Activated T-helper 1 cell treated with anti-CD3 and anti-CD28 coated beads, Interleukin-2, amount 50 U/mL, for 16 hours (primary cell): ENCODE measurements around the gene EPHA1.

ENCODE experiments used
- DNase-seq, 2 donors: peaks; one replicate each; pipeline ENCODE4 v3.0.0-alpha.2; 2020; ENCODE audit warnings: low read depth in 1 of 2, low spot score in 1 of 2

EPHA1 gene

DNA sequence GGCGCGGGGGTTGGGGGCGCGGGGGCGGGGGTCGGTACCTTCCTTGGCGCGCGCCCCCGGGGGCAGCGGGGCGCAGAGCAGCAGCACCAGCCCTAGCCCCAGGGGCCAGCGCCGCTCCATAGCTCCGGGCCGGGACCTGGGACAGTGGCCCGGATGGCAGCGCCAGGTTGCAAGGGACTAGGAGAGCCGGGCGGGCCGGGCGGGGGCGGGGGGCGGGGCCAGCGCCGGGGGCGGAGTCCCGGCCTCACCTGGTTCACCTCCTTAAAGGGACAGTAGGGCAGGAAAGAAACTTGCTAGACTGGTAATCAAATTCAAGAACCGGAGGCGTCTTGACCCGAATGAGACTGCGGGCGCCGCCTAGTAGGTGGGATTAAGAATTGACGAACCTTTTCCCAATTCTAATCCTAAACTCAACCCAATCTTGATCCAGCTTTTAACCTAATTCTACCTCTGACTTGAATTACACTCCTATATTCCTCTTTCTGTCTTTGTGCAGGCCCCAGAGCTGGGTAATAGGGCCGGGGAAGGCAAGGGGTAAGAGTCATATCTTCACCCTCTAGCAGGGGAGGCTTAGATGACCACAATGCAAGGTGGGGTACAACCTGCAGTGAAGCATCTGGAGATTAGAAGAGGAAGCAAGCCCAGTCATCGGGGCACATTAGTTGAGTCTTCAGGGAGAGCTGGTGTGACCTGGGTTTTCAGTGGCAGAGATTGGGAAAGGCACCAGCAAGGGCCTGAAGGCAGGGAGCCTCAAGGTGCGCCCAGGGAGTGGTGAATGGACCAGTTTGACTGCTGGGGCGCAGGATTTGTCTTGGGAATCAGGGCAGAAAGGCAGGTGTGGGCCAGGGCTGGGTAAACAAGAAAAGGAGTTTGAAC, at the start of gene EPHA1:
Gene EPHA1, minus strand, starts transcription at position 171 of the 876 bp plus-strand sequence. Its CDS starts 51 bp downstream, at position 120.
- DNase-seq = peak in 1 of 2 donors; percentile 33

DNA sequence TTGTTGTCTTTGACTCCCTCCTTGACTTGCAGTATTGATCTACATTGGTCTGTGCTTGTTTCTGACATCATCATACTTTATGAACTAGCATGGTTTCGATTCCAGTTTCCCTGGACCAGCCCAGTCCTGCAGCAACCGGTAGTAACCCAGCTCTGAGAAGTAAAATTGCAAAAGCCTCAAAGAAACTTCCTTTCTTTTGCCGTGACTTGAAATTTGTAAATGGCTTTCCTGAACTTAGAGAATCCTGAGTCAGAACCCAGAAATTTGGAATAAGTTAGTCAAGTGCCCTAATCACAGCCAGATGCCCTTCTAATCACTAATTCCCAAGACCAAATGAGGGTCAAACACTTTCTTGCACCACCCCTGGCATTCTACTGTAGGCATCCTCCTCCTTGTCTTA, 49.6 kb upstream of the EPHA1 start:
- DNase-seq = no peak

DNA sequence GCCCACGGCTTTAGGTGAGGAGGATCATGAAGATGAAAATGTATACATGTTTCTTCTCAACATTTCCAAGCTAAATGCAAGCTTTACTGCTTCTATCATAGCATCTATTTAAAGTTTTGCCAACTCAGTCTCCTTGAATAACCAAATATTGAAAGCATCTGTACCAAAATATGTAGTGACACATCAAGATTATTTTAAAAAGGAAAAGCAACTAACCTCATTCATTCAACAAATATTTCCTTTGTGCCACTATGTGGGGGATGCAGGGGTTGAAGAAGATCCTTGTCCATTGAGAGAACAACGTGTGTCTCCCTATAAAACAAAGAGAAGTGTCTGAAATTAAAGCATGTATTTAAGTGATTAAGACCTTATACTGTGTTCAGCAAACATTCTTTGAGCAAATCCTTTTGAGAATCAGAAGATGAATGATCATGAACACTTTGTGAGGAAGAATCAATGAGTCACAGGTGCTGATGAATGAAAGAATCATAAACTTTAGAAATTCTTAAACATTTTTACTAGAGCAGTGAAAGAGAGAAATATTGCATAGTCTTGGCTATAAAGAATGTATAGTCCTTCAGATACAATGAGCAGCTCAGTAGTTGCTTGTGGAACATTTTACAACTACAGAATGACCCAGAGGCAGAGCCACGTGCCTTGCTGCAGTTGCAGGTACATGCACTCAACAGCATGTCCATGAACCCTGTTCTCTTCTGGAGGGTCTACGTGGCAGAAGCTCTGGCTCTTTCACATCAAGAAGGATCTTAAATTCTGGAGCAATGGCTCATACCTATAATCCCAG, 48.5 kb upstream of the EPHA1 start:
- DNase-seq = no peak

DNA sequence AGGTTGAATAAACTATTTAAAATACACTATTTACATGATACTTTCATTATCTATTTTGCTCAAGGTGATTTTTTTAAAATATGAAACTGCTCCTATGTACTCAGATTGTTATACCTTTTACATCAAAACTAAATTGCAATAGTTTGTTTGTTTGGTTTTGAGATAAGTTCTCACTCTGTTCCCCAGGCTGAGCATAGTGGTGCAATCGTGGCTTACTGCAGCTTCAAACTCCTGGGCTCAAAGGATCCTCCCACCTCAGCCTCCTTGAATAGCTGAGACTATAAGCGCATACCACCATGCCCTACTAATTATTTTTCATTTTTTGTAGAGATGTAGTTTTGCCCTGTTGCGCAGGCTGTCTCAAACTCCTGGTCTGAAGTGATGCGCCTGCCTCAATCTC, 47.3 kb upstream of the EPHA1 start:
- no peak for DNase-seq

DNA sequence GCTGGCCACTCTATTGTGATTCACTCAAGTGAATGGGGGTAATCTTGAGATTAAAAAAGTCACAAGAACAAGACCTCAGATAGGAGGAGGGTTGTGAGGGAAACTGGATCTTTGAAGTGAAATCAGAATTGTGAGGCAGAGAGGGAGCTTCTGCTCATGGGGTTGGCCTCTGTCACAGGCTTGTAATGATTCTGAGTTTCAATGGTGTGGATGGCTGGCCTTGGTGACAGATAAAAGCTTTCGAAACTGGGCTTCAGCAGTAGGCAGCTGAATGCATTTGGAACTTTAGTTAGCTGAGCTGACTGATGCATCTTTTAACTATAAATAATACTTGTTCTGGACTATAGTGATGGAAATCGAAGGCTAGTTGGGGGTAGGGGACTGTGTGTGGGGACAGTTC, 46.8 kb upstream of the EPHA1 start:
- no peak for DNase-seq

DNA sequence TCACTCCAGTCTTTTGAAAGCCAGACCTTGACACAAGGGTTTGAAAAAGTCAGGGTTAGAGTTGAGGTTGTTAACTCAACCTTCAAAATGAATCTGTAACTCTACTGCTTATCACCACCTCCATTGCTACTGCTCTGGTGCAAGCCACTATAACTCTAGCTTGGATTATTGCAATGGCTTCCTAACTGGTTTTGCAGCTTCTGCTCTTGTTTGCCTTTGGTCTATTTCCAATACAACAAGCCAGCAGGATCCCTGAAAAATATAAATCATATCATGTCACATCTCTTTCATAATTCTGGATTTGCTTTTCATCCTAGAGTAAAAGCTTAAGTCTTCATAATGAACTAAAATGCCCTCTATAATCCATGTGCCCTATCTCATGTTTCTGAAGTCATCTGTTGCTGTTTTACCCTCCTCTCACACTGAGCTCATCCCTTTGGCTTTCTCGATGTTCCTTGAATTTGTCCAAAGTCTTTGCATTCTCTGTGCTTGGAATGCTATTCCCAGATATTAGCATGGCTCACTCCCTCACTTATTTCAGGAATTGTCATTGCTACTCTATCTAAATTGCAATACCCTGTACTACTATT, 45.5 kb upstream of the EPHA1 start:
- DNase-seq = no peak

DNA sequence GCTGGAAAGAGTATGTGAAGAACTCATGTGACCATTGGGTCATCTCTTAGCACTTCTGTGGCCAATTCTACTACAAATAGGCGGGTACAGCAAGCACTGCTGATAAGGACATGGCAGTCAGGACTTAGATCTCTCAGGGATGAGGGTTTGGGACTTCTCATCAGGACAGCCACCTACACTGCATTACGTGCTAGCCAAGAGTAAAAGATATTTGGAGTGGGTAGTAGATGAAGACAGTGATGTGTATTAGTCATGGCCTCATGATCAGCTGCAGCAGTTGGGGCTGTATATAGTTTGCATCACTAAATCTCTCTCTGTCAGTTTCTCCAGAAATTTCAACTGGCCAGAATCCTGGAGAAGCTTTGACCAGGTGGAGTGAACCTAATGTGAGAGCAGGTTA, 43.8 kb upstream of the EPHA1 start:
- DNase-seq = no peak

DNA sequence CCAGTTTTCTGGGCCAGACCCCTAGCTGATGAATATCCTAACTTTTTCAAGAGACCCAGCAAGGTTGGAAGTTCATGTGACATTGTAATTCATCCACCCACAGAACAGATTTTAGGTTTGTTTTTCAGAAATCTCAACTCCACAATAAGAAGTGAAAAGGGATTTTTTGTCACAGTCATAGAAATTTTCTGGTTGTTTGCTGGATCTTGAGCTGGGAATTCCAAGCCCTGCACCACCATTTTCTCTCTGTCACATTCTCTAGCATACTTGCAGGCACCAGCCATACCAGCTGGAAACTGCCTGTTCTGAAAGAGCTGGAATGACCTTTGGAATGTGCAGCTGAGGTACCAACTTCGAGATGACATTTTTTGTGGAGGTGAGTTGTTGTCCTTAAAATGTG, 43.1 kb upstream of the EPHA1 start:
- DNase-seq = no peak

DNA sequence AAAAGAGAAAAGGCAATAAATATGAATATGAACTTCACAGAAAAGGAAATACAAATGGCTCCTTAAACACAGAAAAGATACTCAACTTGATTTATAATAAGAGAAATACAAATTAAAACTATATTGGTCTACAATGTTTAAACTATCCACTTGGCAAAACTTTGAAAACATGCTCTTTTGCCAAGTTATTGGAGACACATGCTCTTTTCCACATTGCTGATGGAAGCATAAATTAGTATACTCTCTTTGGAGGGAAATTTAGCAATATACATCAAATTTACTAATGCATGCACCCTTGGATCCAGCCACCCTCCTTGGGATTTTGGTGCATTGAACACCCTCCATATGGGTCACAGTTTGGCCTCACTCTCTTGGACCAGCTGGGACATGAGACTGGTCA, 42.5 kb upstream of the EPHA1 start:
- no peak for DNase-seq

DNA sequence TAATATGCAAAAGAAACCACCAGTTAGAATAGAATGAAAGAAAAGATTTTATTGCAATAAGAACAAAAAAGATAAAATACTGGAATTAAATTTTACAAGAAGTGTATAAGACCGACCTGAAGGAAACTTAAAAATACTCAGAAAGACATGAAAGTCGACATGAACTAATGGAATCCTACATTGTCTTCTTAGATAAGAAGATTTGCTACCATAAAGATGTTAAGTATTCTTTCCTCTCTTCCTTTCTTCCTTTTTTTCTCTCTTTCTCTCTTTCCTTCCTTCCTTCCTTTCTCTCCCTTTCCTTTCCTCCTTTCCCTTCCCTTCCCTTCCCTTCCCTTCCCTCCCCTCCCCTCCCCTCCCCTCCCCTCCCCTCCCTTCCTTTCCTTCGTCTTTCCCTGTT, 41.1 kb upstream of the EPHA1 start:
- DNase-seq = no peak

DNA sequence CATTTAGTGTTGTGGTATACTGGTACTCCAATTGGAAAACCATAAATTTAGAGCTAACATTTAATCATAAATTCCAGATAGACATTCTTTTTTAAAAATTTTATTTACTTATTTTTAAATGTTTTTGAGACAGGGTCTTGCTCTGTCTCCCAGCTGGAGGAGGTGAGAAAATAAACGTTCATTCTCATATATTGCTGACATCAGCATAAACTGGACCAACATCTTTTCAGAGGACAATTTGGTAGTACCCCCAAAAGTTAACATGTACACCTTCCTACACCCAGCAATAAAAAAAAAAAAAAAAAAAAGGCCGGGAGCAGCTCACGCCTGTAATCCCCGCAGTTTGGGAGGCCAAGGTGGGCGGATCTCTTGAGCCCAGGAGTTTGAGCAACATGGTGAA, 39.8 kb upstream of the EPHA1 start:
- no peak for DNase-seq

DNA sequence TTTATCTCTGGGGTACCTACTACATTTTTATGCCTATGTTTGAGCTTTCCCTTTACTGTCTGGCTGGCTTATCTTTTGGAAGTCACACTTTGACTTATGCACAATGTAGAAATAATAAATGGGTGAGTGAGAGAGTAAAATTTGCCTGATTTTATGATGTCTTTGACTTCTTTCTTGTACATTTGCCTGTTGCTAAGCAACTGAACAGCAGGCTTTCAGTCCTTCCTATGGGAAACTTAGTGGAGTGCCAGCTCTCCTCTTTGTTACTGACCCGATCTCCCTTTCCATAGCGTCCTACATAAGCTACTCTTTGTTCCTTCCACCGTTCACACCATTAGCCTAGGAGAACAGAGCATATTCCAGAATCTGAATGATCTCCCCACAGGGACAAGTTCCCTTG, 38.8 kb upstream of the EPHA1 start:
- no peak for DNase-seq

DNA sequence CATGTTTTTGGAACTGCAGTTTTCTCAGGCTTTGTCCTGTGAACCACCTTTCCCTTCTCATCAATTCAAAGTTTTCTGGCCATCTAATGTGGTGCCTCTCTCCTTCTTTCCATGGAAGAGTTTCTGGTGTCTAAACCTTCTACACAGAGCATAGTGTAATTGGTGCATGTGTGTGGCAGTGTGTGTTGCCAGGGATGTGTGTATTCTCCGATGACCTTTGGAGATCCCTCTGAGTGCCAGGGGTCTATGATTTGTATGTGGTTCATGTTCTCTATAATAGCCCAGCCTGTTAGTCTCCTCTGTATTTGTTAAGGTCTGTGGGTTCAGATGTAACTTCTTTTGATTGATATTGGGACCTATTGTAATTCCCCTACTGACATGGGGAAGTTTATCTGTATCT, 36.1 kb upstream of the EPHA1 start:
- no peak for DNase-seq

DNA sequence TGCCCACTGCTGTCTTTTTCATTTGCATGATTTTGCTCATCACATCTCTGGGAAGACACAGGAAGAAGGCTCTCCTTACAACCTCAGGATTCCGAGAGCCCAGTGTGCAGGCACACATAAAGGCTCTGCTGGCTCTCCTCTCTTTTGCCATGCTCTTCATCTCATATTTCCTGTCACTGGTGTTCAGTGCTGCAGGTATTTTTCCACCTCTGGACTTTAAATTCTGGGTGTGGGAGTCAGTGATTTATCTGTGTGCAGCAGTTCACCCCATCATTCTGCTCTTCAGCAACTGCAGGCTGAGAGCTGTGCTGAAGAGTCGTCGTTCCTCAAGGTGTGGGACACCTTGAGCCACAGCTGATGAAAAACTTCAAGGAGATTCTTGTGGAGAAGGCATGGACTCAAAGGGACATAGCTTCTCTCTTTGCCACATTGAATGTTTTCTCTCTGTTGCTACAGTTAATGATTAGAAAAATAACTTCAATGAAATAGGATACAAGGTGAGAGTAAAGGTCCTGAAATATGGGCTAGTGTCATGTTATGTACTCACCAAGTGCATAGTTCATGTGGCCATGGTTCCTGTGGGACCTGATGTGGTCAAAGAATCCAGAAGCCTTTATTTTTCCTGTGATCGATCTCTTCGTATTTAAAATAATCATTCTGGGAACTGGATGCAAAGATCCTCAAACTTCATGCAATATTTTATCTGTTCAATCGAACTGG, 35.6 kb upstream of the EPHA1 start:
- DNase-seq = no peak

DNA sequence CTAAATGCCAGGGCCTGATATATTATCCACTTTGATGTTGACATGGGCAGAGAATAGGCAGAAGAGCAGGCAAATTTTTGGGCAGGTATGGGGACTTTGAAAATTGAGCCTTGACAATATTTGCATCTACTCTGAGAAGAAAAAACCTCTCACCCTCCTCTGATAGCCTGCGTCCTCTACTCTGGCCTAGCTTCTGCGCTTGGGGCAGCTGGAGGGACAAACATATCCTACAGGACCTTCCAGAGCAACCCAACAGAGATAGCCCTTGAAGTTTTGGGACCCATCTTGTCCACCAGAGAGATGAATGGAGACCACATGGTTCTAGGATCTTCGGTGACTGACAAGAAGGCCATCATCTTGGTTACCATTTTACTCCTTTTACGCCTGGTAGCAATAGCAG, 34.5 kb upstream of the EPHA1 start, which contains the start of gene TAS2R60:
Gene TAS2R60, plus strand, starts transcription at position 301 of the 400 bp plus-strand sequence. Its CDS starts 0 bp downstream, at position 301.
- DNase-seq = no peak

DNA sequence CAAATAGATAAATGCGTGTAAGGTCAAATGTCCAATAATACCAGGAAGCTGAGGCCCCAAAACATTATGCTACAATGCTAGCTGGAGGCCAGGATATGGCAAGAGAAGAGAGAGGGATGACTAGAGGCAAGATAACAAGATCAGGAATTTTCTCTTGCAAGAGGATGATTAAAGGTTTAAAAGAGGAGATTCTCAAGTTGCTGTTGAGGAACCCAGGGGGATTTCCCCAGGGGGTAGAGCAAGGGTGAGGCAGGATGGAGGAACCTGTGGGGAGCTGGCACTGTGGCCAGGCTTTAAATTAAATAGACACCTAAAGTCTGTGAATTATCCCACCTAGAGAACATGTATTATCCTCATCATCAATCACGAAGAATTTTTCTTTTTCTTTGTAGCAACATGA, 31.2 kb upstream of the EPHA1 start:
- DNase-seq = no peak

DNA sequence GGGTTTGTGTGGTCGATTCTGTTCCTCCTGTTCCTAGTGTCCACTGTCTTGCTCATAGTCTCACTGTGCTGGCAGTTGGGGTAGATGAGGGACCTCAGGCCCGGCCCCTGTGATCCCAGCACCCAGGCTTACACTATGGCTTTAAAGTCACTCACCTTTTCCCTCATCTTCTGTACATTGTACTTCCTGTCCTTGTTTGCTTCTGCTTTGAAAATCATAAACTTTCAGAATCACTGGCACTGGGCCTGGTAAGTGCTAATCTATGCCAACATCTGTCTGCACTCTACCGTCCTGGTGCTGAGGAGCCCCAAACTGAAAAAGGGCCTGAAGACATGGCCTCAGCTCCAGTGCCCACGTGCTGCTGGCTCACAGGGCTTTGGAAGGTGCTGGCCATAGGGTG, 28.9 kb upstream of the EPHA1 start:
- DNase-seq = no peak

DNA sequence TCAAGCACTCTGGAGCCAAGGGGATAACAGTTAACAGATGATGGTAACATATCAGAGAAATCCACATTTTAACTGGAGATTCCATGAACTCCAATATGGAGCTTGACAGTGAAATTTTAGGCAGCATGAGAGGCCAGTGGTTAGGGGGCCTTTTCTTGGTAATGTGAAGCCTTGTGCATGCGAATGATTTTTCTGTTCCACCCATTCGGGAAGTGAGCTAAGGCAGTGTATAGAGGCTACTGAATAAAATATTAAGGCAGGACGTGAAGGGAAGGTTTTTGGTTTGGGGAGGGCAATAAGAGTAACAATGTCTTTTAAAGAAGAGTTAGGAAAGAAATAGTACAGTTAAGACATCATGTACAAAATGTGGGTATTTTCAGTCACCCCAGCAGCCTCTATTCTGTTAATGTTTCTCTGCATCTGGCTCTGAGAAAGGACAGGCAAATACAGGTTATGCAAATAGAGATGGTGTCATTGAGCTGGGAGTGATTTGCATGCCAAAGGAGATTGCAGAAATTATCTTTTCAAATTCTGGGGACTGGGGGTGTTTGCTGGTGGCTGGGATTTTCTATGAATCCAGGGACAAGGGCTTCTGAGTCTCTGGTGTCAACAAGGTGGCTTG, 27.8 kb upstream of the EPHA1 start:
- DNase-seq = no peak

DNA sequence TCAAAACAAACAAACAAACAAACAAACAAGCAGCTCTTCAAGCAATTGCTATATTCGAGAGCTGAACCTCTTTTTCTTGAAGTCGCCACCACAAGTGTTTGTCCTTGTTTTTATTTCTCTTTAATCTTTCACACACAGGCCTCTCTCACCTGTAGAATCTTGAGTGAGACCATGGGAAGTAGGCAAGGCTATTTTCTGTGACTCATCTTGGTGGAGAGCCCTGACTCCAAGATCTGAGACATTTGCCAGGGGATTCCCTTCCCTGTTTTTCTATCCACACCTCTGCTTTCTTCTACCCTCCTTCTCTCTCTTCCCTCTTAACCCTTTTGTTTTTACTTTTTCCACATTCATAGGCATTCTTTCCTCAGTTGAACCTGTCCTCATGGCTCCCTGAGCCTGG, 26.6 kb upstream of the EPHA1 start:
- DNase-seq = no peak

DNA sequence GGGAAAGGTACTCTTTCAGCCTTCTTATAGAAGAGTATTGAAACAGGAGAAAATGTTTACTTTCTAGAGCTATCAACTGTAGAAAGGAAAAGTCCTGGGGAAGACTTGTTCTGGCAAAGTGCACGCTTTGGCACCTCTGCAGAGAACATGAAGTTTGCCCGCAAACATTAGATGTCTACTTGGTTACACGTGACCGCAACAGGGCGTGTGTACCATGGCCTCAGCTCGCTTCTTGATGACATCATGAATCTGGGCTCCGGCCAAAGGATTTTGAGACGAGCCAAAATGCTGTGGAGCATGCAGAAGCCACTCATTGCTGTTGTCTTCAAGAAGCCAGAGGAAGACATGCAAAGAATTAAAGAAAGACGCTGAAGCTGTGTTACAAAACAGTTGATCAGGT, 26.0 kb upstream of the EPHA1 start:
- DNase-seq = no peak

DNA sequence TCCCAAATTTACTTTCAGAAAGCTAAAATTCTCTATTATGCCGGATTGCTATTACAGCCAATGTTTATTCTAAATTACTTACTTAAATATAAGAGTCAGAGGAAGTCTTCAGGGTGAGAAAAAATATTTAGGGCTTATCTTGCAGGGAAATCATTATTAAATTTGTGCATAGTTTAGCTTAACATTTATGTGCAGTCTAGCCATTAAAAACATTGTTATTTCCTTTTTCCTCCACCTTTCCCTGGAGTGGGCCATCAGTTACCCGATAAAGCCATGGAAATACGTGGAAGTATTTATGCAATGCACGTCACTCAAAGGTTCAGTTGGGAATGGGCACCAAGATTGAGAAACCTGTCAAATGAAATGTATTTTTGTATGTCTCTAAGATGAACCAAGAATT, 25.1 kb upstream of the EPHA1 start:
- no peak for DNase-seq
